ENCODE results near the gene STK25. TPM values are rescaled to one million over a fixed set of nuclear protein-coding genes. Genes with fewer than 3 reads are reported as not detected.

STK25 gene
- total and polyA plus RNA-seq, 2 experiments from 2014 or later = 125 to 304 TPM

GRCh38 chr2:241532733-241533601, 24.6 kb upstream of the STK25 start:
- Histone ChIP-seq H3K4me3 (no peak overlapping the region), H3K4me1 (ENCODE audit: insufficient read depth) (no peaks in the 10 kb centered on the region), H3K79me2 (replicated peaks; ENCODE audit: insufficient read depth) (no peaks in the 10 kb centered on the region), H2AFZ (no peak overlapping the region), H4K20me1 (replicated peaks; ENCODE audit: insufficient read depth) (no peaks in the 10 kb centered on the region), H3K4me2 (no peak overlapping the region), H3K27me3 (ENCODE audit: insufficient read depth) (no peaks in the 10 kb centered on the region), H3F3A (replicated peaks; ENCODE audit: low read depth) (no peaks in the 10 kb centered on the region), H3K27ac (ENCODE audit: low read depth) (no peak overlapping the region), H3K9me2 (ENCODE audit: insufficient read depth) (no peaks in the 10 kb centered on the region), H3K36me3 (ENCODE audit: insufficient read depth) (no peaks in the 10 kb centered on the region)
- no peak overlapping the region for H3K27ac Mint-ChIP-seq
- DNase-seq (ENCODE audit: low spot score) (no peak), ATAC-seq (no peak)
- TF ChIP-seq CREB1 (CRISPR knock-in tag; IDR thresholded peaks at IDR 0.05; ENCODE audit: low read depth) (no peak), EZH2 (IDR thresholded peaks at IDR 0.05; ENCODE audit: low read depth, unreplicated experiment) (no peak), ETS1 (IDR thresholded peaks at IDR 0.05) (no peak), EZH2phosphoT487 (IDR thresholded peaks at IDR 0.05; ENCODE audit: unreplicated experiment) (no peak), STAT1 (IDR thresholded peaks at IDR 0.05; ENCODE audit: unreplicated experiment) (no peak), ZNF114 (CRISPR knock-in tag; IDR thresholded peaks at IDR 0.05) (no peak), NANOG (IDR thresholded peaks at IDR 0.05; ENCODE audit: borderline replicate concordance) (no peak), ZNF331 (CRISPR knock-in tag; IDR thresholded peaks at IDR 0.05; ENCODE audit: low read depth) (no peak)
- no peak overlapping the region for H3K4me3 Mint-ChIP-seq
- peaks cover 5% of the 10 kb centered on the region for H3K27me3 Mint-ChIP-seq (ENCODE audit: insufficient read depth, low read depth, poor library complexity)
- H3K36me3 Mint-ChIP-seq (ENCODE audit: low read depth) = no peaks in the 10 kb centered on the region
- H3K9me3 Mint-ChIP-seq = no peaks in the 10 kb centered on the region
- no peaks in the 10 kb centered on the region for H3K4me1 Mint-ChIP-seq

GRCh38 chr2:241532168-241532567, 23.8 kb upstream of the STK25 start:
- H3K79me2 ChIP-seq (replicated peaks; ENCODE audit: insufficient read depth) = no peaks in the 10 kb centered on the region
- no peaks in the 10 kb centered on the region for H3F3A ChIP-seq (replicated peaks; ENCODE audit: low read depth)
- H2AFZ ChIP-seq = no peak overlapping the region
- Mint-ChIP-seq H3K4me3 (no peak overlapping the region), H3K36me3 (ENCODE audit: low read depth) (no peaks in the 10 kb centered on the region), H3K27me3 (ENCODE audit: insufficient read depth, low read depth, poor library complexity) (peaks cover 5% of the 10 kb centered on the region), H3K9me3 (no peaks in the 10 kb centered on the region), H3K27ac (no peak overlapping the region), H3K4me1 (no peaks in the 10 kb centered on the region)
- DNase-seq (ENCODE audit: low spot score) (no peak), ATAC-seq (no peak)
- H3K4me2 ChIP-seq = no peak overlapping the region
- H4K20me1 ChIP-seq (replicated peaks; ENCODE audit: insufficient read depth) = no peaks in the 10 kb centered on the region
- no peak overlapping the region for H3K4me3 ChIP-seq
- H3K27ac ChIP-seq (ENCODE audit: low read depth) = no peak overlapping the region
- H3K4me1 ChIP-seq (ENCODE audit: insufficient read depth) = no peaks in the 10 kb centered on the region
- H3K36me3 ChIP-seq (ENCODE audit: insufficient read depth) = no peaks in the 10 kb centered on the region
- no peaks in the 10 kb centered on the region for H3K9me2 ChIP-seq (ENCODE audit: insufficient read depth)
- H3K27me3 ChIP-seq (ENCODE audit: insufficient read depth) = no peaks in the 10 kb centered on the region
- TF ChIP-seq ETS1 (IDR thresholded peaks at IDR 0.05) = no peak
- TF ChIP-seq ZNF331 (CRISPR knock-in tag; IDR thresholded peaks at IDR 0.05; ENCODE audit: low read depth) = no peak
- no peak for TF ChIP-seq ZNF114 (CRISPR knock-in tag; IDR thresholded peaks at IDR 0.05)
- no peak for TF ChIP-seq JUNB (IDR thresholded peaks at IDR 0.05; ENCODE audit: unreplicated experiment)
- no peak for TF ChIP-seq ZNF462 (CRISPR knock-in tag; IDR thresholded peaks at IDR 0.05)
- TF ChIP-seq POLR2AphosphoS5 (IDR thresholded peaks at IDR 0.05; ENCODE audit: low read depth) = no peak
- no peak for TF ChIP-seq CREB1 (CRISPR knock-in tag; IDR thresholded peaks at IDR 0.05; ENCODE audit: low read depth)
- TF ChIP-seq STAT1 (IDR thresholded peaks at IDR 0.05; ENCODE audit: unreplicated experiment) = no peak
